BLaER1 (cell line): Measurements from ENCODE around the gene CGB1.
A peak's percentile ranks its signal among the peaks of the same experiment; 100 is the strongest.

ENCODE experiments used
- H3K27ac ChIP-seq: shearing (Covaris generic); formaldehyde crosslinking; 2 replicates; pipeline ENCODE4 v1.8.1; 2022
- H3K27me3 ChIP-seq: shearing (Covaris generic); formaldehyde crosslinking; 2 replicates; pipeline ENCODE4 v1.8.1; 2022
- H3K36me3 ChIP-seq: shearing (Covaris generic); formaldehyde crosslinking; 2 replicates; pipeline ENCODE4 v1.8.1; 2022
- H3K4me1 ChIP-seq: shearing (Covaris generic); formaldehyde crosslinking; 2 replicates; pipeline ENCODE4 v1.8.1; 2022
- H3K4me2 ChIP-seq: shearing (Covaris generic); formaldehyde crosslinking; 2 replicates; pipeline ENCODE4 v1.8.1; 2022
- H3K4me3 ChIP-seq: shearing (Covaris generic); formaldehyde crosslinking; 2 replicates; pipeline ENCODE4 v1.8.1; 2022
- H3K9ac ChIP-seq: shearing (Covaris generic); formaldehyde crosslinking; 2 replicates; pipeline ENCODE4 v1.8.1; 2022
- H3K9me3 ChIP-seq: shearing (Covaris generic); formaldehyde crosslinking; 2 replicates; pipeline ENCODE4 v1.8.1; 2022
- H4K20me1 ChIP-seq: shearing (Covaris generic); formaldehyde crosslinking; 2 replicates; pipeline ENCODE4 v1.8.1; 2022
- Cebpa-rat ChIP-seq: shearing (Covaris generic); IDR thresholded peaks from 2 replicates; pipeline ENCODE4 v1.8.1; 2022

Gene CGB1

GRCh38 chr19:49071860-49072547 lies 35.3 kb upstream of the CGB1 start:
- H3K9ac ChIP-seq, result no peak overlapping the region
- H3K36me3 ChIP-seq, result no peaks in the 10 kb centered on the region
- H3K4me1 ChIP-seq, result peaks cover 10% of the 10 kb centered on the region; the same call in 1 of the 2 replicates
- H3K27ac ChIP-seq, result no peak overlapping the region
- H3K9me3 ChIP-seq, result no peaks in the 10 kb centered on the region; the same call in 1 of the 2 replicates
- no peak overlapping the region for H3K4me3 ChIP-seq
- no peak overlapping the region for H3K4me2 ChIP-seq
- H4K20me1 ChIP-seq, result no peaks in the 10 kb centered on the region
- peaks cover 24% of the 10 kb centered on the region for H3K27me3 ChIP-seq
- no peak for TF ChIP-seq Cebpa-rat

- H3K27me3 ChIP-seq, result peaks cover 40% of the 10 kb centered on the region
- H3K4me3 ChIP-seq, result no peak overlapping the region
- H4K20me1 ChIP-seq, result no peaks in the 10 kb centered on the region
- H3K4me1 ChIP-seq, result peaks cover 10% of the 10 kb centered on the region; the same call in 1 of the 2 replicates
- no peak overlapping the region for H3K27ac ChIP-seq
- H3K36me3 ChIP-seq, result no peaks in the 10 kb centered on the region
- H3K9me3 ChIP-seq, result no peaks in the 10 kb centered on the region; the same call in 1 of the 2 replicates
- no peak overlapping the region for H3K4me2 ChIP-seq
- no peak for TF ChIP-seq Cebpa-rat
- H3K9ac ChIP-seq, result no peak overlapping the region
Measured at GRCh38 chr19:49070416-49070815, 33.7 kb upstream of the CGB1 start.

- peaks cover 54% of the 10 kb centered on the region for H3K27me3 ChIP-seq
- peaks cover 6% of the 10 kb centered on the region; the same call in 1 of the 2 replicates for H3K4me1 ChIP-seq
- no peaks in the 10 kb centered on the region for H4K20me1 ChIP-seq
Measured at GRCh38 chr19:49069026-49069425, 32.3 kb upstream of the CGB1 start.

GRCh38 chr19:49067554-49067953 lies 30.9 kb upstream of the CGB1 start:
- Histone ChIP-seq H3K27me3 (peaks cover 65% of the 10 kb centered on the region), H3K4me3 (no peak overlapping the region), H3K9ac (no peak overlapping the region), H3K4me1 (0 out of 2 replicates have a peak, but pooled peaks cover 4% of the 10 kb centered on the region), H3K36me3 (no peaks in the 10 kb centered on the region), H3K9me3 (no peaks in the 10 kb centered on the region; the same call in 1 of the 2 replicates), H3K27ac (no peak overlapping the region), H3K4me2 (no peak overlapping the region), H4K20me1 (no peaks in the 10 kb centered on the region)
- TF ChIP-seq Cebpa-rat, result no peak

More at GRCh38 chr19:49069026-49069425, 32.3 kb upstream of the CGB1 start:
- Histone ChIP-seq H3K9ac (no peak overlapping the region), H3K36me3 (no peaks in the 10 kb centered on the region), H3K4me2 (no peak overlapping the region), H3K9me3 (no peaks in the 10 kb centered on the region; the same call in 1 of the 2 replicates), H3K4me3 (no peak overlapping the region), H3K27ac (no peak overlapping the region)
- no peak for TF ChIP-seq Cebpa-rat

GRCh38 chr19:49065905-49066512 lies 29.3 kb upstream of the CGB1 start:
- Histone ChIP-seq H3K4me2 (no peak overlapping the region), H3K4me1 (0 out of 2 replicates have a peak, but pooled peaks cover 4% of the 10 kb centered on the region), H3K27ac (no peak overlapping the region), H3K36me3 (no peaks in the 10 kb centered on the region), H3K9me3 (no peaks in the 10 kb centered on the region; the same call in 1 of the 2 replicates), H3K9ac (no peak overlapping the region), H4K20me1 (no peaks in the 10 kb centered on the region), H3K4me3 (no peak overlapping the region), H3K27me3 (peaks cover 80% of the 10 kb centered on the region)
- TF ChIP-seq Cebpa-rat, result no peak

GRCh38 chr19:49064768-49065611 lies 28.3 kb upstream of the CGB1 start, which contains the start of gene NTF4:
Gene NTF4 (minus strand): TSS chr19:49064818. CDS start chr19:49061997, 2,821 bp downstream.
- Histone ChIP-seq H3K36me3 (no peaks in the 10 kb centered on the region), H3K4me2 (peak within 1 kb of the TSS; percentile 50), H3K27ac (no peak within 1 kb of the TSS), H3K4me1 (0 out of 2 replicates have a peak, but pooled peaks cover 4% of the 10 kb centered on the region), H4K20me1 (no peaks in the 10 kb centered on the region), H3K27me3 (peaks cover 90% of the 10 kb centered on the region), H3K9ac (no peak within 1 kb of the TSS), H3K4me3 (no peak within 1 kb of the TSS), H3K9me3 (no peaks in the 10 kb centered on the region)
- TF ChIP-seq Cebpa-rat, result no peak

GRCh38 chr19:49064029-49064629 lies 27.4 kb upstream of the CGB1 start:
- no peak for TF ChIP-seq Cebpa-rat
- H3K4me1 ChIP-seq, result peaks cover 8% of the 10 kb centered on the region
- H3K36me3 ChIP-seq, result no peaks in the 10 kb centered on the region
- H4K20me1 ChIP-seq, result no peaks in the 10 kb centered on the region
- H3K9ac ChIP-seq, result no peak overlapping the region
- peaks cover 98% of the 10 kb centered on the region for H3K27me3 ChIP-seq
- H3K4me3 ChIP-seq, result no peak overlapping the region
- H3K27ac ChIP-seq, result no peak overlapping the region
- H3K4me2 ChIP-seq, result peak overlapping the region; percentile 50
- H3K9me3 ChIP-seq, result no peaks in the 10 kb centered on the region

GRCh38 chr19:49061445-49061844 lies 24.8 kb upstream of the CGB1 start:
- Histone ChIP-seq H3K4me2 (no peak overlapping the region), H3K9me3 (no peaks in the 10 kb centered on the region), H3K4me3 (no peak overlapping the region), H3K9ac (no peak overlapping the region), H3K36me3 (no peaks in the 10 kb centered on the region), H4K20me1 (peaks cover 2% of the 10 kb centered on the region; the same call in 1 of the 2 replicates), H3K27me3 (peaks cover 100% of the 10 kb centered on the region), H3K4me1 (peaks cover 24% of the 10 kb centered on the region), H3K27ac (no peak overlapping the region)
- TF ChIP-seq Cebpa-rat, result no peak

GRCh38 chr19:49061000-49061399 lies 24.3 kb upstream of the CGB1 start:
- Histone ChIP-seq H3K36me3 (no peaks in the 10 kb centered on the region), H3K4me2 (no peak overlapping the region), H3K27ac (no peak overlapping the region), H3K4me3 (no peak overlapping the region), H4K20me1 (peaks cover 7% of the 10 kb centered on the region; the same call in 1 of the 2 replicates), H3K27me3 (peaks cover 100% of the 10 kb centered on the region), H3K9ac (no peak overlapping the region), H3K9me3 (no peaks in the 10 kb centered on the region), H3K4me1 (peaks cover 28% of the 10 kb centered on the region)
- no peak for TF ChIP-seq Cebpa-rat
